HG03280 (cell line): ENCODE results near the gene GPS1.

Experiments
- ATAC-seq: cut with Tn5 transposase; IDR thresholded peaks from one replicate; pipeline ENCODE4 v1.9.1; 2021; ENCODE audit warnings: mild to moderate bottlenecking, moderate library complexity; ENCODE audit not compliant: unreplicated experiment

The GPS1 gene

DNA sequence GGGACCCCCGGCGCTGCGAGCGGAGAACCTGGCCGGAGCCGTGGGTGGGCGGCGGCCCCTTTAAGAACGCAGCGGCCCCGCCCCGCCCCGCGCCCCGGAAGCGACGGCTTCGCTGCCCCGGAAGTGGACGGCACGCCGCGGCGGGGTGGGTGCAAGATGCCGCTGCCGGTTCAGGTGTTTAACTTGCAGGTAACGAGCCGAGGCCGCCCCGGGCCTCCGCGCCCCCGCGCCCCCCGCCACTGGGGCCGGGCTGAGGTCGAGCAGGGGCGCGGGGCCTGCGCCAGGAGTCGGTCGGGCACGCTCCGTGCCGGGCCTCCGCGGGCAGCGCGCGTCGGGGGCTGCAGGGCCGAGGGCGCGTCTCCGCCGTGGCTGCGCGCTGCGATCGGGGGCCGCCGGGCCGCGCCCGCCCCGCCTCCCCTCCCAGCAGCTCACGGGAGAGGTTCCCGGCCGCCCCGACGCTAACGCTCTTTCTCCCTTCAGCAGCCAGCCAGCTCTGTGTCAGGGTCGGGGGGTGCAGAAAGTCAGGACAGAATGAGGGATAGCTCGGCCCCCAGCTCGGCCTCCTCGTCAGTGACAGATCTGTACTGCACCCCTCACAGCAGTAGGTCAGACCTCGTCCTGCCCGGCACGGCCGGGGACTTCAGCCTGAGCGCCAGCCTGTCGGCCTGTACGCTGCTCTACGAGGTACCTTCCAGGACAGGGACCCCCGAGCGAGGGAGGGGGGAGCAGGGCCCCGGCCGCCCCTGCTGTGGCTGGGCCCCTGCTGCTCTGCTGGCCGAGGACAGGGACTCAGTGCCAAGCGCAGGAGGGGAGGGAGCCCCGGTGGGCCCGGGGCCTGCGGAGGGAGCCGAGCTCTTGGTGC lies at the start of gene GPS1, which contains the start of gene RFNG:
TSS of gene GPS1 (plus strand) at position 123 of the 862 bp plus-strand sequence. CDS start at position 157, 34 bp downstream.
TSS of gene RFNG (minus strand) at position 36 of the 862 bp plus-strand sequence. CDS start 45 bp downstream, outside the sequence.
- ATAC-seq = peak; percentile 65

DNA sequence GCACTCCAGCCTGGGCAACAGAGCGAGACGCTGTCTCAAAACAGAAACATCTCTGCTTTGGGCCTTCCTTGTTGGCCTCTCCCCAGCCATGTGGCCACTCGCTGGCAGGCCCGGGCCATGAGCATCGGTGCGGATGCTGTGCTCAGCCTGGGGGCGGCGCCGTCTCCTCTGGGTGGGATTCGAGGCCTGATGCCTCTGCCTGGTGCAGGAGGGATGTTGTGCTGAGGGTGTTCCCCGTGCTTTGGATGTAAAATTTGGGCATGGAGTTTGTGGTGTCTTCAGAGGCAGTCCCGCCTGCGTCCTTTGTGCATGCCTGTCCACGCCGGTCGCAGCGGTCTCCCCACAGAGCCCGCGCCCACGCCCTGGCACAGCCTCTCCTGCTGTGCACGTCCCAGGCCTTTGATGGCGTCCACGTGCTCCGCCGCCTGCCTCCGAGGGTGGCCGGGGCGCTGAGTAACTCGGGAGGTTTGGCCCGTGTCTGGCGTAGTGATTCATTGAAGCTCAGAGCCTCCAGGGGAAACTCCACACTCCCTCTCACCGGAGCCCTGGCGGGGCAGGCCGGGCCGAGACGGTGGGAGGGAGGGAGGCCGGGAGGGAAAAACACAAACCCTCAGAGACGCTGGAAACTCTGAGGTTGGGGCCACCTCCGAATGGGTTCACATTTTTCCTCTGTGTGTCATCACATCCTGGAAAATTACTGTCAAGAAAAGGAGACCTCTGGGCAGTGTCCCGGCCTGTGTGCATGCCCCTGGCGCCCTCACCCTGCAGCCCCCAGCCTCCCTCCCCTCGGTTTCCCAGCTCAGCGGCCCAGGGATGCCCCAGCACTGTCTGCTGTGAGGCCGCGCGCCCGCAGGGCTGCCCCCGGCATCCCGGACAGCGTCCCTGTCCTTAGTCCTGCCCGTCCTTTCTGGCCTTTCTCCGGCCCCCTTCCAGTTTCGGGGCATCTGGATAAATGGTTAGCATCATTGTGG lies 48.0 kb upstream of the GPS1 start:
- no peak for ATAC-seq

DNA sequence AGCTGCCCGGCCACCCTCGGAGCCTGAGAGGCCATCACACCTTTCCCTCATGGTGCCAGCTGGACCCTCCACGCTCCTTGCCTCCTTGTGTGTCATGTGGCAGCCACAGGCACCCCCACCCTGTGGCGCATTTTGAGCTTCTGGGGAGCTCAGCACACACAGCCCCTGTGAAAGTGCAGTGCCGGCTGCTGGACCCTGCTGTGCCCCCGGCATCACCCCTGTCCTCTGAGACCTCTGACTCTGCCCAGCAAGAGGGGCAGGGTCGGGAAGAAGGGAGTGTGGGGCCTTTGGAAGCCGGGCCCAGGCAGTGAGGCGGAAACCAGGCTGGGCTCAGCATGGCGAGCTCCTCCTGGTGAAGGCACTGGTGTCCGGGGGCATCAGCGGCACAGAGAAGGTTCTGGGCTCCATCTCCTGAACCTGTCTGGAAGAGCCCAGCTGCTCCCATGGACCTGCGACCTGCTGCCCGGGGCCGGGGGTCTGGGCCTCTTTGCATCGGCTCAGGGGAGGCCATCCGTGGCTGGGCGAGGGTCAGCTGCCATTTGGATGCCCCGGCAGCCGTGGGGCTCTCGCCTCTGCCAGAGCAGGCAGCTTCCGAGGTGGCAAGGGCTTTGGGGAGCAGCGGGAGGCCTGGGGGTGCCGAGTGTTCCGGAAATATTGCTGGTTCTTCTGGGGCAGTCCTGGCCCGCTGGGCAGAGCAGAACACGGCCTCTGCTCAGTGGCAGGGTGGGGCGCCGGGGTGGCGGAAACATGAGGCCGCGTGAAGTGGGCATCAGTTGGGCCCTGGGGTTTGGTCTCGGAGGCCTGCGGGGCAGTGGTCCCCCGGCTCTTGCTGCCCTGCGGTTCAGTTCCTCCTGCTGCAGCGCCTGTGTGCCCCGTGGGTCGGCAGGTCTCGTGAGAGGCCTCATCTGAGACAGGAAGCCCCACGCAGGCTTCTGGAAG lies 46.9 kb upstream of the GPS1 start:
- ATAC-seq = no peak

DNA sequence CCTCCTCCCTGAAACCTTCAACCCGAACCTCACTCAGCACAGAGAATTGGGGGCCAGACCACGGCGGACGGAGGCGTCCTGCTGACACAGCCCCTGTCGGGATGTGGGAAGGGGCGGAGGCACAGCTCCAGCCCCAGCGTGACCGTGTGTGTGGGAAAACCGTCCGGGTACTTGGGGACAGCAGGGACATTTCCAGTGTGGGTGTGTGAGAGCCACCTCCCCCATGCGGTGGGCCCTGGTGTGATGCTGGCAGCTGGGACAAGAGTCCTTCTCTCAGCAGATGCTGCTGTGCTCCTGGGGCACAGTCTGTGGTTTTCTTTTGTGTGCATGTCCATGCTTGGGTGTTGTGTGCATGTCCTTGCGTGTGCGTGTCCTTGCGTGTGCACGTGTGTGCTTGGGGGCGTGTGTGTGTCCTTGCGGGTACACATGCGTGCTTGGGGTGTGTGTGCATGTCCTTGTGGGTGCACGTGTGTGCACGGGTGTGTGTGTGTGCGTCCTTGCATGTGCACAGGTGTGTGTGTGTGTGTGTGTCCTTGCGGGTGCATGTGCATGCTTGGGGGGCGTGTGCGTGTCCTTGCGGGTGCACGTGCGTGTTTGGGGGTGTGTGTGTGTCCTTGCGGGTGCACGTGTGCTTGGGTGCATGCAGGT lies 45.9 kb upstream of the GPS1 start:
- no peak for ATAC-seq

DNA sequence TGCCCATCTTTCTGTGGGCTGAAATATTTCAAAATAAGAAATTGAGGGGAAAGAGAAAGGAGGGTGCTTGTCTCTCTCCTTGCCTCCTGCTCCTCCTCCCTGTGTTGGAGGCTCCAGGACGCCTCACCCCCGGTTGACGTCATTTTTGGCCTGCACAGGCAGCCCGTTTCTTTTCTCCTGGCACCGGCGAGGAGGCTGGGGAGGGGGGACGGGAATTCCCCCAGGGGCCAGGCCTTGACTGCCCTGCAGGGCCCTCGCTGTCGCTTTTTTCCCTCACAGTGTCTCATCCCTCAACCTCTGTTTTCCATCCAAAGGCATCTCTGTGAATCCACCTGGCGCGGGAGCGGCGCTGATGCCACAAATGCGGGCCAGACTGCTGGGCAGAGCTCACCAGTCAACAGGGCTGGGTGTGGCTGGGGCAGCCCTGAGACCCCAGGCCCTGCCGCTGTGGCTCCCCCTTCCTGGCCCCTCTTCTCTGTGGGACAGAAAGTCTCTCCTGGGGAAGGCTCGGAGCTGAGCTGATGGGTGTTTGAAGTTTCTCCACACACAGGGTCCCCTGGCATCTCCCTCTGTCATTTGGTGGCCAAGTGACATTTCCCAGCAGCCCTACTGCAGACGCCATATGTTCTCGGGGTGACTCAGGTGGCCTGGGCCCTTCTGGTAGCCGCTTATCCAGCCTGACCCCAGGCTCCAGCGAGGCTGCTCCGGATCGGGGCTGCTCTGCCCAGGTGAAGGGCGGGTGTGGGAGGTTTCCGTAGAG lies 45.0 kb upstream of the GPS1 start:
- no peak for ATAC-seq

DNA sequence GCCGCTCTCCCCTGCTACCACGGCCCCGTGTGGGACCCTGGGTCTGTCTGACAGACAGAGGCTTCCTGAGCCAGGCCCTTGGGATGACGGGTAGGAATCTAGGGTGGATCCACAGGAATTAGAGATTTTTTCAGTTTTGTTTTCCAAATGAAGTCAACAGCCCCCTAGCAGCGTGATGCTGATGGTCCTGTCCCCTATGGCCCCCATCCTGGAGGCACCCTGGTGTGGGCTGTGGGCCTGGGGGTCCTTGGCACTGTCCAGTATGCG lies 44.5 kb upstream of the GPS1 start:
- ATAC-seq = no peak

DNA sequence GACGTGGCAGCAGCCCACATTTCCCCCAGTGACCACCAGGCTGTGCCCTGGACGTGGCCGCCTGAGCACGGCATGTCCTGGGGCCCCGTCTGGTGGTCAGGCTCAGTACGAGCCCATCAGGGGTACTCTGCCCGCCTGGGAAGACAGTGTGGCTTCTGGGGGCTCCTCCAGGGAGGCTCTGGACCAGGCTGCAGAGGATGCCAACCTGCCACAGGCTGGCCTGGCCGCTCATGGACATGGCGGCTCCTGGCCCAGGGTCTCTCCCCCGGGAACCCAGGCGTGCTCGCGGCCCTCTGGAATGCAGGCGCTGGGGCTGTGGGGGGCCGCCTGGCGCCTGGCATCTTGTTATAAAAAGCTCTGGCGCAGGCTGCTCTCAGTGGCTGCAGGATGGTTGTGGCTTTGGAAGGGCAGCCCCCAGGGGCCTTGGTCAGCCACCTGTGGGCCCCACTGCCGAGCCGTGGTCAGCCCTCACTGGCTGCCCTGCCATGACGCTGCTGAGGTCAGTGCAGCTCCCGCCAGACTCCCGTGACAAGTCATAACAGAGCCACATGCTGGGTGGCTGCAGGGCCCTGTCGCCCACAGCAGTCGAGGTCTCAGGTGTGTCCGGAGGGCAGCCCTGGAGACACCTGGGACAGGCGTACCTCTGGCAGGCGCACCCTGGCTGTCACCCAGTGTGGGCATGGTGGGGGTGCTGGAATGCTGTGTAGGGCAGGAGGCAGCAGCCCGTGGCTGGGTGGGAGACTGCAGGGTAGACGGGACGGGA lies 44.0 kb upstream of the GPS1 start:
- no peak for ATAC-seq

DNA sequence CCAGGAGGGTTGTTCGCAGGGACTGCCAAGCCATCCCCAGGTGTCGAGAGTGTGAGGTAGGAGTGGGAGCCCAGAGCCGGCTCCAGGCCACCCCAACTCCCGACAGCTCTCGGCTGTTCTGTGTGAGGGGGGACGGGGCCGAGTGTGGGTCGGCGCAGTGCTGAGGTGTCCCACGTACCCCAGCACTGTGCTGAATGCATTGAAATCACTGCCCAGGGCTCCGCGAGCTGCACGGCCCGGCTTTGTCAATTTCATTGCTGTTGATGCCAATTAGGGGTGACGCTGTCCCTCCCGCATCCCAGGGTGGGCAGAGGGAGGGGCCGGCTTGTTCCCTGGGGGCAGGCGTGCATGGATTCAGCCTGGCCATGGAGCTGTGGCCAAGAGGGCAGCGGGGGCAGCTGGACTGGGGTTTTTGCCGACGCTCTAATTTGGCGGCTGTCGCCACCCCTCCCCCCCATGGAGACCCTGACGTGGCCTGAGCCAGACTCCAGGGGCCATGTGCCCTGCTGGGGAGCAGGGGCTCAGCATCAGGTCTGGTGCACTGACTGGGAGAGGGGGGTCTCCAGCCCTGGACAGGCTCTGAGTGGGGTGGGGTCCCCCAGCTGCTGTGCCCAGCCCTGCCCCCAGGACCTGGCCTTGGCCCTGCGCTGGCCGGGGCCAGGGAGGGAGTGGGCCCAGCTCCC lies 43.3 kb upstream of the GPS1 start:
- ATAC-seq = no peak

DNA sequence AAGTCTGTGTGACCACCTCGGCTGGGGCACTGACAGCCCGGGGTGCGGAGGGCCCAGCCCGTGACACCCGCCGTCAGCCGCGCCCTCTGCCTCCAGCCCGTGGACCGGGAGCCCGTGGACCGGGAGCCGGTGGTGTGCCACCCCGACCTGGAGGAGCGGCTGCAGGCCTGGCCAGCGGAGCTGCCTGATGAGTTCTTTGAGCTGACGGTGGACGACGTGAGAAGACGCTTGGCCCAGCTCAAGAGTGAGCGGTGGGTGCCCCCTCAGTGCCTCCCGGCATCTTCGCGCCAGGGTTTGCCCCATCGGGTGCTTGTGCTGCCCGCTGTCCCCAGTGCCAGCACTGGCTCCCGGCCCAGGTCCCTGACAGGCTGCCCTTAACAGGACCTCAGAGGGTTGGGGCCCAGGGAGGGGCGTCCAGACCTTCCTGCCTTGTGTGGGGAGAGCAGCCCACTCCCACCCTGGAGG lies 42.7 kb upstream of the GPS1 start:
- no peak for ATAC-seq

DNA sequence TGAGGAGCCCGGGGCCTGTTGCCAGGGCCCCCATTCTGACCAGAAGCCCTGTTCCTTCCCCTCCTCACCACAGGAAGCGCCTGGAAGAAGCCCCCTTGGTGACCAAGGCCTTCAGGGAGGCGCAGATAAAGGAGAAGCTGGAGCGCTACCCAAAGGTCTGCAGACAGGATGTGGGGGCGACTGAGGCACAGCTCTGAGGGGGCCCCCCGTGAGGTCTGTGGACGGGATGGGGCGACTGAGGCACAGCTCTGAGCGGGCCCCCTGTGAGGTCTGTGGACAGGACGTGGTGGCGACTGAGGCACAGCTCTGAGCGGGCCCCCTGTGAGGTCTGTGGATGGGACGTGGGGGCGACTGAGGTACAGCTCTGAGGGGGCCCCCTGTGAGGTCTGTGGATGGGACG lies 42.3 kb upstream of the GPS1 start:
- no peak for ATAC-seq

DNA sequence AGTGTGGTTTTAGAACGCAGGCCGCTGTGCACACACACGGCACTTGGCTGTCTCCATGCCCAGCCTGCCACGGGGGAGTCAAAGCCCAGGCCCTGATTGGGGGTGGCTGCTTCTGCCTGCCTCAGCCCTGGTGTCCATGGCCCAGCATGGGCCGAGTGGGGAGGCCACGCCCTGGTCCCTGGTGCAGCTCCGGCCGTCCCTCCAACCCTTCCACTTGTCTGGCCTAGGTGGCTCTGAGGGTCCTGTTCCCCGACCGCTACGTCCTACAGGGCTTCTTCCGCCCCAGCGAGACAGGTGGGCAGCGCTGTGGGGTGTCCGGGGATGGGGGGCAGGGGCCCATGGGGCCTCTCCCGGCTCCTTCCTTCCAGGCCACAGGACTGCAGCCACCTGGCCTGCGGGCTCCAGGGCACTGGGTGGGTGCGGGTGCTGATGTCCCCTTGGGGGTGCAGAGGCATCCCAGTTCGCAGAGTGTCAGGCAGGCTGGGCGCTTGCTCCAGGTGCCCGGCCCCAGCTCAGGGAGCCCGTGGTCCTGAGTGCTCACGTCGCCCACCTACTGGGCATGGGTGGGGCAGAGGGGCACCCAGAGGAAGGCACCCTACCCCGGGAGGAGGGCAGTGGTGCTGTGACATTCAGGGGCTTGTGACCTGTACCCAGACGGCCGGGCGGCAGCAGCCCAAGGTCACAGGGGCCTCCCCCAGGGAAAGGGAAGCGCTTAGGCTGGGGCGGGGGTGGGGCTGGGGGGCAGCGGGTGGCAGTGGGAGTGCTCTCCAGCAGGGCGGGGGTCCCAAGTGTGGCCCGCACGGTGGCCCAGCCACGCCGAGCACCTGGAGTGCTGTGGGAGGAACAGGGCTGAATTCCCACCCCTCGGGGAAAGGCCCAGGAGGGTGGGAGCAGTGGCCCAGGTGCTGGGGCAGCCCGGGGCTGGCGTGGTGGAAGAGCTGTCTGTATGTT lies 40.8 kb upstream of the GPS1 start:
- ATAC-seq = no peak

DNA sequence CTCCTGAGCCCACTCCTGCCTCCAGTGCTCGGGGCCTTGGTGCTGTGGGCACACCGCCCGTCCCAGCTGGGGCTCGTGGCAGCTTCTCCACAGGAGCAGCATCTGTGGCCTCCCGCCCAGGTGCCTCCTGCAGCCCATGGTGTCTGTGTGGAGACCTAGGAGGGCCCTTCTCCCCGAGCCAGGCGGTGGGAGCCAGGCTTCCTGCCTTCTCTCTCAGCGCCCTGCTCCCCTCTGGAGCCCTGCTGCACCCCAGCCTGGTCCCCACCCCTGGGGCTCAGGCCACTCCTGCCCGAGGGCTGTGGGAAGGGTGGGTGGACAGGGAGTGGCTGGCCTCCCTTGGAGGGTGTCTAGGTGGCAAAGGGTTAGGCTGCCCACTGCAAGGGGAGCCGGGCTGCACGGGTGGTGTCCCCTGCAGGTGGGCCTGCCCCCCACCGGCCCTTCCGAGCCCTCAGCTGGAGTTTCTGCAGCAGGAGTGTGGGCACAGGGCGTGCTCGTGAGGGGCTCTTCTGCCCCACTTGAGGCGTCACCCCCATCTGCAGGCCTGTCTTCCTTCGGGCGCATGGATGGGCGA lies 40.0 kb upstream of the GPS1 start:
- ATAC-seq = no peak

DNA sequence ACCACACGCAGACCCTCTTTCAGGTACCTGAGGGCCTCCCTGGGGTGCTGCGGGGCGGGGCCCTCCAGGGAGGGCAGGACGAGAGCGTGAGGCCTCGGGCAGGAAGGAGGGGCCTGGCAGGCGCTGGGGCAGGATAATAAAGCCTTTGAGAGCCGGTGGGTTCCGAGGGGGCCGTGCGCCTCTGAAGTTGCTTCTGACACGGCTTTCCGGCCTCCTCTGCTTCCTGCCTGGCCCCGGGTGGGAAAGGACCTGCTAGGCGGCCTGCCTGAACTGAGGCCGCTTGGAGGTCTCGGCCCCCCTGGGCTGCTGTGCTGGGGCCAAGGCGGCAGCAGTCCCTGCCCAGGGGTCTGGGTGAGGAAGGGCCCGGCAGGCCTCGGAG lies 39.4 kb upstream of the GPS1 start:
- ATAC-seq = no peak

DNA sequence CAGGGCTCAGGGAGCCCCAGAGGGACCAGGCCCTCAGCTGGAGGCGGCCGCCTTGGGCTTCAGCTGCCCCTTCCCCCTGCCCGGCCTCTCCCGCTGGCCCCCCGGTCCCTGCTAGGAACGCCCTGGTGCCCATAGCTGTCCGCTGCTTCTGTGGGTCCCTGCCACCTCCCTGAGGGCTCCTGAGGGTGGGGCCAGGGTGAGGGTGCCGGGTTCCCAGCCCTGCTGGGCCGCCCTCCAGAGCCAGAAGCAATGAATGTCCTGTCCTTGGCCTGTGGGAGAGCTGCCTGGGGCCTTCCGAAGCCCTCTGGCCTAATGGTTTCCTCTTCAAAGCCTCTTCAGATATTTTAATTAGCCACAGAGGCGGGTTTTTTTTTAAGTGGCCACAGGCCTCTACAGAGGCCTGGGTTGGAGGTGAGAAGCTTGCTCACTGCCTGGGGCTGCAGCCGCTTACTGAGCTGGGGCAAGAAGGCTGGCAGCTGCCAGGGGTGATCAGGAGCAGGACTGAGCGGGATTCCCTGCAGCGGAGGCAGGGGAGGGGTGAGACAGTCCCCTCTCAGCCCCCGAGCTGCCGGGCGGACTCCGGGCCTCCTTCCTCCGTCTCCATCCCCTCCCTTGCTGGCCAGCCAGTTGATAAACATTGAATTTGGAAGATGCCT lies 38.9 kb upstream of the GPS1 start:
- no peak for ATAC-seq

DNA sequence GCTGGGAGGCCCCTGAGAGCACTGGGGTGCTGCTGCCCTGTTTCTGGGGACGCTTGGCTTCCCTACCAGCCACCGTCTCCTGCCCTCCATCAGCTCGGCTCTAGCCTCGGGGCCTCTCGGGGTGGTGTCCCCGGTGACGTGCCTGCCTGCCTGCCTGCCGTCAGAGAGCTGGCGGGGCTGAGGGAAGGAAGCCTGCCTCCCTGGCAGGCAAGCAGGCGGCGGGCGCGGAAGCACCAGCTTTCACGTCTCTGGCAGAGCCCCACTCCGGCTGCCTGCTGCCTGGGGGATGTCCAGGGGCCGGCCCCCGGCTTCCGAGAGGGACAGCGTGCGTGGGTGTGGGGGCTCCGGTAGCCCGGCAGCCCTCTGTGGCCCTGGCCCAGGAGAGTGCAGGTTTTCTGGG lies 38.4 kb upstream of the GPS1 start:
- ATAC-seq = no peak

DNA sequence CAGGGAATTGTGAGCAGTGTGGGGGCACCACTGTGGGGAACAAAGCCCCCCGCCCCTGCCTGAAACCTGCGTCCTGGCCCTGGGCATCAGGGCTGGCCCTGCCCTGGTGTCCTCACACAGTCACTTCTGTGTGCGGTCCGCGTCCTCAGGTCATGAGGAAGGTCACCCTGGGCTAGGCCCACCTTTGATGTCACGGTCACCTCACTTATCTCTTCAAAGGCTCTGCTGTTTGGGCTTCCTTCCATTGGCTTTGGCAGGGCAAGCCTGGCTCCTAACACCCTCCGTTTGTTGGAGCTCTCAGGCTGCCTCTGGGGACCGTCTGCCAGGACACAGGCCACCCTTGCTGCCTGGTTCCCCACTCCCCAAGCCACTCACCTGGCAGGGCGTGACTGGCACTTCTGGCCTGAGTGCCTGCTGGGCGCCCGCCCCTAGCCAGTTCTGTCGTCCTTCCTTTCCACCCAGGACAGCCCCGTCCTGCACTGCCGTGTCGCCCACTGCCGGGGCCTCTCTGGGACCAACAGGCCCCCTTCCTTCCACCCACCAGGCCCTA lies 37.9 kb upstream of the GPS1 start:
- ATAC-seq = no peak
